Activated T-helper 1 cell treated with anti-CD3 and anti-CD28 coated beads, Interleukin-12 subunit alpha, Interleukin-12 subunit beta, Interleukin-2, Interleukin-4 antibody, amounts not matched to agents 30 ng/mL and 10 ng/mL and 1 ng/mL, durations not matched to agents 14 hours and 24 hours and 36 hours (primary cell): Measurements from ENCODE around the gene CRB1. TPM values are rescaled to one million over a fixed set of nuclear protein-coding genes. Genes with fewer than 3 reads are reported as not detected.

Experiments
- DNase-seq: peaks from one replicate; pipeline ENCODE4 v3.0.0; 2021; ENCODE audit warnings: low spot score
- H3K27ac Mint-ChIP-seq: one replicate; pipeline ENCODE4 v1.8.0; 2021; ENCODE audit warnings: mild to moderate bottlenecking, mixed read lengths
- H3K27me3 Mint-ChIP-seq: one replicate; pipeline ENCODE4 v1.8.0; 2022; ENCODE audit warnings: mild to moderate bottlenecking, moderate library complexity, mixed read lengths; ENCODE audit not compliant: insufficient read depth
- H3K36me3 Mint-ChIP-seq: one replicate; pipeline ENCODE4 v1.8.0; 2021; ENCODE audit warnings: low read depth, mixed read lengths
- H3K4me1 Mint-ChIP-seq: one replicate; pipeline ENCODE4 v1.8.0; 2021; ENCODE audit warnings: low read depth, mixed read lengths
- H3K4me3 Mint-ChIP-seq: one replicate; pipeline ENCODE4 v1.8.0; 2021; ENCODE audit warnings: mild to moderate bottlenecking, moderate library complexity, mixed read lengths
- H3K9me3 Mint-ChIP-seq: one replicate; pipeline ENCODE4 v1.8.0; 2021; ENCODE audit warnings: mixed read lengths
- intact Hi-C: fragments of 100-400 bp; cut with micrococcal nuclease; formaldehyde crosslinking; loops from one replicate; pipeline ENCODE4 v1.15.1; 2024
- total RNA-seq: library from RNA; stranded (reverse); gene quantifications from 2 replicates; pipeline ENCODE4 v1.2.3, GENCODE V29; 2022

CRB1 gene
- total RNA-seq, 1 donor from 2014 or later: not detected

DNA sequence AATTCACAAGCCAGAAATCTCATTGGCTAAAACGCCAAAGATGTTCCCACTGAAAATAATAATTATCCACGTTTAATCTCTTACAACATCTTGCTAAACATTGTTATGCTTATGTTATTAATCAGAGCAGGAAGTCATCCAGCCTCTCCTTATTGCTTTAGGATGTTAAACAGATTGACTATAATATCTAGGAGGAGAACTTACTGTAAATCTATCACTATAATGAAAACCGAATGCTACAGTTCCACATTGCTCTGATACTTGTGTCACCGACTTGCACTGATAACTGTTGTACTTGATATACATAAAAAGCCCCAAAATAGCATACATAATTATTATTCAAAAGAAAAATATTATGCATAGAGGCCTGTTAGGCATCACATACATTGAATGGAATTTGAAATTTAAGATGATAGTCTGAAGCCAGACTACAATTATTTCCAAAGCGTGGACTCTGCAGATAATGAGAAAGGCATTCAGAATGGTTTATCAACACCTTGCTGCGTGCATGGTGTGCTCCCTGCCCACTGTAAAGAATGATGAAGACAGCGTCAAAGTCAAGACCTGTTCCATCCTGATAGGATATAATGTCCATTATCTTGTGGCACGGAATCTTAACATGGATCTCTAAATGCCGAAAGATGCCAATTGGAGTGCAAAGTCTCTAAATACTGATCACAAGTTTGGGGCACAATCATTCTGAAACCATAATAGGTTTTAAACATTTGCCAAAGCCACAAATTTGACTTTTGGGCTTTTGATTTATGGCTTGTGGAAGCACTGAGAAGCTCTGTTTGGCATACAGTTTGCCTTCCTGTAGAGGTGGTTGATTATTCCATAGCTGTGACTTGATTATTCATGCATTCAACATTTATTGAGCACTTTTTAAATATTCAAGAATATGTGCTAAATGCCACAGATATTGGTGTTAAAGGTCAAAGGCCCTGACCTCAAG, 71.3 kb downstream of the CRB1 start:
- peaks cover 2% of the 10 kb centered on the region for H3K27me3 Mint-ChIP-seq
- intact Hi-C loops: no loop called here
- no peak overlapping the region for H3K4me3 Mint-ChIP-seq
- no peaks in the 10 kb centered on the region for H3K9me3 Mint-ChIP-seq
- no peak for DNase-seq
- H3K27ac Mint-ChIP-seq: no peak overlapping the region
- H3K4me1 Mint-ChIP-seq: peaks cover 16% of the 10 kb centered on the region
- H3K36me3 Mint-ChIP-seq: no peaks in the 10 kb centered on the region

DNA sequence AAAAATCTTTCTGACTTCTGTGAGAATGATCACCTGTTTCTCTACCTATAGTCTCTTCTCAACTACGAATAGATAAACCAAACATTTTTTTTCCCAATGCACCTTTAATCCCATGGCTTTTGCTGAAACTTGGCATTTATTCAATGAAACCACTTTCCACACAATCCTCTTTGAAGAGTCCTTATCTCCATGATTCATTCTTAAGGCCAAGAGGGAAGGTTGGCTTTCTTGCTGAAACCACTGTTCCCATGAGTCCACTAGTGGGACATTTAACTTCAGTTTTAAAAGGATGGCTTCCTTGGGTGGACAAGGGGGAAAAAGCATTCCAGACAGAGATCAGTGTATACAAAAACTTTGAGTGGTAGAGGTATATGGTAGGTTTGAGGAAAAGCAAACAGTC, 73.6 kb downstream of the CRB1 start:
- Mint-ChIP-seq H3K4me3 (no peak overlapping the region), H3K9me3 (no peaks in the 10 kb centered on the region), H3K4me1 (peaks cover 11% of the 10 kb centered on the region), H3K27me3 (peaks cover 2% of the 10 kb centered on the region), H3K27ac (no peak overlapping the region), H3K36me3 (no peaks in the 10 kb centered on the region)
- intact Hi-C loops: no loop called here
- DNase-seq: no peak

DNA sequence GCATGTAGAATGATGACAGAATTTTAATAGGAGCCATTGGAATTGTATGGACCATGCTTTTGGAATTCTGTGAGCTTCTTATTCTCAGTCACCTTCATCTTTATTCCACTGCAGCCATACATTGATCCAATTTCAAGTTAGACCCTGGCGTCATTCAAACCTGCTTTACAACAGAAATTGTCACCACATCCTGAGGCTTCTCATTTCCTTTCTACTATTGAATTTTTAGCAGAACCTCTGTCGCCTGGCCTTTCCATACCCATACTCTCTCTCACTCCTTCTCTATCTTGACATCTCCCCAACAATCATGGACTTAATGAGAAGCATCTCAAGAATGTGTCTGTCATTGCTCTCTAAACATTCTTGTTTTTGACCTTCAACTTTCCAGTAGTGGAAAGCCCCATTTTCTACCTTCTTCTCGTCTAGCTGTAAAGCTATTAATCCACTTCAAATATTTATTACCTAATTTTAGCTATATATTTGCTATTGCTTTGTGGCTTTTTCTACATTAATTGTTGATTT, 74.1 kb downstream of the CRB1 start:
- no peaks in the 10 kb centered on the region for H3K36me3 Mint-ChIP-seq
- H3K27ac Mint-ChIP-seq: no peak overlapping the region
- intact Hi-C loops: no loop called here

DNA sequence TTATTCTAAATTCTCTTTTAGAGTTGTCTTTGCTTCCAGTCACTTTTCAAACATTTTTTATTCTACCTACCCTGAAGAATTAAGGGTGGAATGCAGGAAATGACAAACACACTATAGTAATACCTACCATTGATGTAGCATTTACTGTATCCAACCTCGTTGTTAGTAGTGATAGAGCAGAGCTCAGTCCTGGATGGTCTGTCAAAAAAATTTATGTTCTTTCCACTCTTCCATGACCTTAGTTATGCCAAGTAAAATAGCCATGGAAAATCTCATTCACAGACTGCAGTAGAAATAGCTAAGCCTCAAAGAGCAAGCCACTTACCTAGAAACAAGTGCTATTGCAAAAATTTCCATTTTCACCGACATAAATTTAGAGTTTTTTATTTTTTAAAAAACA, 74.6 kb downstream of the CRB1 start:
- Mint-ChIP-seq H3K27ac (no peak overlapping the region), H3K4me3 (no peak overlapping the region), H3K36me3 (no peaks in the 10 kb centered on the region), H3K9me3 (no peaks in the 10 kb centered on the region), H3K4me1 (peaks cover 11% of the 10 kb centered on the region), H3K27me3 (peaks cover 2% of the 10 kb centered on the region)
- DNase-seq: no peak
- intact Hi-C loops: no loop called here

More for the DNA sequence above, 74.1 kb downstream of the CRB1 start:
- H3K4me3 Mint-ChIP-seq: no peak overlapping the region
- no peaks in the 10 kb centered on the region for H3K9me3 Mint-ChIP-seq
- DNase-seq: no peak
- H3K27me3 Mint-ChIP-seq: peaks cover 2% of the 10 kb centered on the region
- H3K4me1 Mint-ChIP-seq: peaks cover 11% of the 10 kb centered on the region

DNA sequence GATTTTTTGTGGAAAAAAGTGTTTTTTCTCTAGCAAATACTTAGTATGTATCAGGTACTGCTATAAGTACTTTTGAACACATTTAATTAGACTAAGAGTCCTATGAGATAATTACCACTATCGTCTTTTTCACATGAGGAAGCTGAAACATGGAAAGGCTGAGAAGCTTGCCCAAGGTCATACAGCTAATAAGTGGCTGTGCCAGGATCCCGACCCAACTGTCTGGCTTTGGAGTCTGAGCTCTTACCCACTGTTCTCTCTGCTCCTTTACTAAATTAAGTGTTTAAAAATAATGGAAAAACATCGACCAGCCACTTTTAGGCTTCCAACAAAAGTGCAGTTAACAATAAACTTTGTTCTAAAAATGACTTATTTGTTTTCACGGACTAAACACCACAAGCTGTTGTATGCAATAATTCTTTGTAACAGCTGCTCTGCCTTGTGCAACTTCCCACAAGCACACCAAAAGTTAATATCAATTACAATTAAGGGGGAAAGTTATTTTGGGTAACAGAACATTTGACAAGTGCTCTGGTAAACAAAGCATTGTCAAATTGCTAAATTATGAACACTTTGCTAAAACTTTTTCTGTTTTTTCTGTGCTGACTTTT, 75.7 kb downstream of the CRB1 start:
- no peak overlapping the region for H3K27ac Mint-ChIP-seq
- peaks cover 11% of the 10 kb centered on the region for H3K4me1 Mint-ChIP-seq
- DNase-seq: no peak
- no peaks in the 10 kb centered on the region for H3K36me3 Mint-ChIP-seq
- peaks cover 2% of the 10 kb centered on the region for H3K27me3 Mint-ChIP-seq
- intact Hi-C loops: no loop called here
- H3K9me3 Mint-ChIP-seq: no peaks in the 10 kb centered on the region
- H3K4me3 Mint-ChIP-seq: no peak overlapping the region

DNA sequence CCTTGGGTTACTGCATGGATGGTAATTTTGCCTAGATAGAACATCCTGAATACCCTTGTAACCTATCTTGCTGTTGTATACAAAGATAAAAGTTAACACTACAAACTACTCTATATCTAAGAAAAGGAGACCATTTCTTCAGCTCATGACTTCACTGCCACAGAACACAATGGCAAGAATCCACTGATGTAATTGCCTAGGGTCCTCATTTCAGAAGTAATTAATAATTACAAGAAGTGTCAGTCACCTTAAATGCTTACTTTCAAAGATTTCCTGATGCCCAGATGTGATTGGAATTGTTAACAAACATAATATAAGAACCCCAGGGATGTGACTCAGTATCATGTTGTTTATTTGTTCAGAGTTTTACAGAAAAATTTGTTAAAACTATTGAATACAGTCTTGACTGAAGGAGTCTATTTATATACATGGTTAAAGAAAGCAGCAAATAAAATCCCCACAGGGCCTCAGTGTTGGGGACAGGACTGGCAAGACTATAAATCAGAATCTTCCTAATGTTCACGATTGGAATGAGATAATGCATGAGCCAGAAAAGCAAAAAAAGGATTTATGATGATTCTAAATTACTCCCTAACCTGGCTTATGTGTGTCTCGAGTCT, 83.9 kb downstream of the CRB1 start:
- intact Hi-C loops: no loop called here

DNA sequence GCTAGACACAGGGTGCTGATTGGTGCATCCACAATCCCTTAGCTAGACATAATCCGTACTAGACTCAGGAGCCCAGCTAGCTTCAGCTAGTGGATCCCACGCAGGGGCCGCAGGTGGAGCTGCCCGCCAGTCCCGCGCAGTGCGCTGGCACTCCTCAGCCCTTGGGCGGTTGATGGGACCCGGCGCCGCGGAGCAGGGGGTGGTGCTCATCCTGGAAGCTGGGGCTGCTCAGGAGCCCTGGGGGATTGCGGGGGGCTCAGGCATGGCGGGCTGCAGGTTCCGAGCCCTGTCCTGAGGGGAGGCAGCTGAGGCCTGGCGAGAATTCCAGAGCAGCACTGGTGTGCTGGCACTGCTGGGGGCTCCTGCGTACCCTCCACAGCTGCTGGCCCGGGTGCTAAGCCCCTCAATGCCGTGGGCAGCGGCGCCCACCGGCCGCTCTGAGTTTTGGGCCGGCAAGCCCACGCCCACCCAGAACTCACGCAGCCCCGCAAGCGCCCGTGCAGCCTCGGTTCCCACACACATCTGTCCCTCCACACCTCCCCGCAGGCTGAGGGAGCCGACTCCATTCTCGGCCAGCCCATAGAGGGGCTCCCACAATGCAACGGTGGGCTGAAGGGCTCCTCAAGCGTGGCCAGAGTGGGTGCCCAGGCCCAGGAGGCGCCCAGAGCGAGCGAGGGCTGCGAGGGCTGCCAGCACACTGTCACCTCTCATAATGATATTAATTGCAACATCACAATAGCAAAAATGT, 87.4 kb downstream of the CRB1 start:
- intact Hi-C loops: no loop called here

More for the DNA sequence above, 83.9 kb downstream of the CRB1 start:
- Mint-ChIP-seq H3K36me3 (no peaks in the 10 kb centered on the region), H3K4me1 (no peaks in the 10 kb centered on the region), H3K27me3 (no peaks in the 10 kb centered on the region), H3K9me3 (no peaks in the 10 kb centered on the region), H3K27ac (no peak overlapping the region), H3K4me3 (no peak overlapping the region)
- DNase-seq: no peak

DNA sequence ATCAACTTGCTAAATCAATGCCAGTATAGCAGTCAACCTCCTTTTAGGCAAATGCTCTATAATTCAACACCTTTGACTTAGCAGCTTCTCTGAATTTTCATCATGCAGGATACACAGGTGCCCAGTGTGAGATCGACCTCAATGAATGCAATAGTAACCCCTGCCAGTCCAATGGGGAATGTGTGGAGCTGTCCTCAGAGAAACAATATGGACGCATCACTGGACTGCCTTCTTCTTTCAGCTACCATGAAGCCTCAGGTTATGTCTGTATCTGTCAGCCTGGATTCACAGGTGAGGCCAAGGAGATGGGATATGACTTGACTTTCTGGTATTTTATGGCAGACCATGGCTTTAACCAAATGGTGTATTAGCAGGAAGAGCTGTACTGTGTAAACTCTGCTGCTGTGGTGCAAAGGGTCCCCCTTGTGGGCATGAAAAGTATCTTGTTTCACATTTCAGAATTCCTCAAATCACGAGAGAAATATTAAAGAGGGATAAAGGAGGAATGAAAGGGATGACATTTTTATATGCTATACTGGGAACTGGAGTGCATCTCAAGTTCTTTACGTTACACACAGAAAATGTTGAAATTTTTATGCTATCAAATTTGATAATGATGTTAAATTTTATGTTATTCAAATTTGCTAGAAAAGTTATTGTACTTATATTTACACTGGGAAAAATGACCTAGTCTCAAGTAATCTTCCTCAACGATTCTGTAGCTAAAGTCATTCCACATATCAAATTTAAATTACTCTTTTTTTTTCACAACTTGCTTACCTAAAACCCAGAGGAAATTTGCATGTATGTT, 88.9 kb downstream of the CRB1 start:
- H3K36me3 Mint-ChIP-seq: no peaks in the 10 kb centered on the region
- intact Hi-C loops: loop anchor here (1.0 kb wide), 3 partner anchors 30 to 634 kb away; no protein-coding TSS in a partner anchor
- H3K27ac Mint-ChIP-seq: no peak overlapping the region
- H3K4me1 Mint-ChIP-seq: no peaks in the 10 kb centered on the region
- H3K9me3 Mint-ChIP-seq: no peaks in the 10 kb centered on the region
- H3K4me3 Mint-ChIP-seq: no peak overlapping the region
- DNase-seq: no peak
- no peaks in the 10 kb centered on the region for H3K27me3 Mint-ChIP-seq

More for the DNA sequence above, 87.4 kb downstream of the CRB1 start:
- no peak for DNase-seq
- H3K27ac Mint-ChIP-seq: no peak overlapping the region
- no peak overlapping the region for H3K4me3 Mint-ChIP-seq
- no peaks in the 10 kb centered on the region for H3K4me1 Mint-ChIP-seq
- H3K9me3 Mint-ChIP-seq: no peaks in the 10 kb centered on the region
- H3K27me3 Mint-ChIP-seq: no peaks in the 10 kb centered on the region
- H3K36me3 Mint-ChIP-seq: no peaks in the 10 kb centered on the region

DNA sequence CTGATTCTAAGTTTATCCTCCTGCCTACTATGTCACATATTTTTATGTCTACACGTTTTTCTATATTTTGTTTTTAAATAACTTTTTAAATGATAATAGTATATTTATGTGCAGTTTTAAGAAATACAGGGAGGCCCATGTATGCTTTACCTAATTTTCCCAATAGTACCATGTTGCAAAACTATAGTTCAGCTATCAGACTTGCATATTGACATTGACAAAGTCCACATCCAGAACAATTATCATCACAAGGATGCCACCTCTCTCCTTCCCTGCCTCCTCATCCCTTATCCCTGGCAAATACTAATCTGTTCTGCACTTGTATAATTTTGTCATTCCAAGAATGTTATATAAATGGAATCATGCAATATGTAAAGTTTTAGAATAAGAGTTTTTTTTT, 90.9 kb downstream of the CRB1 start:
- Mint-ChIP-seq H3K36me3 (no peaks in the 10 kb centered on the region), H3K4me1 (no peaks in the 10 kb centered on the region), H3K9me3 (no peaks in the 10 kb centered on the region), H3K4me3 (no peak overlapping the region), H3K27me3 (peaks cover 2% of the 10 kb centered on the region), H3K27ac (no peak overlapping the region)
- intact Hi-C loops: no loop called here
- no peak for DNase-seq

DNA sequence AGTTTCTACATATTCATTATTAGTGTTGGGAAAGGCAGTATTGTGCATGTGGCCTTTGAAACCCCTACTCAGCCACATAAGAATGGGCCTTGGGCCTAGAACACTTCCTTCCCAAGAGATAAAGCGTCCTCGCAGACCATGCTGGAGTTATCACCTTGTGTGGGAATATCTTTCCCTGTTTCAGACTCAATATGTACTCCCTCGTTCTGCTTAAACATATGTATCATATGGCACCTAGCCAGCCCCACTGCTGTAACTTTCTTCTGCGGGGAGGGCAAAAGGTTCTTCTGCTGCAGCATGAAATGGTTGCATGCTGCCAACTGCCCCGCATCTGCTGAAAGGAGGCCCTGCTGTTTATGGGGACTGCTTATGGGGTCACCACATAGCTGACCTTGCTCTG, 92.0 kb downstream of the CRB1 start:
- intact Hi-C loops: no loop called here
- H3K36me3 Mint-ChIP-seq: no peaks in the 10 kb centered on the region
- no peaks in the 10 kb centered on the region for H3K4me1 Mint-ChIP-seq
- H3K4me3 Mint-ChIP-seq: no peak overlapping the region
- H3K27me3 Mint-ChIP-seq: peaks cover 6% of the 10 kb centered on the region
- no peak overlapping the region for H3K27ac Mint-ChIP-seq
- H3K9me3 Mint-ChIP-seq: no peaks in the 10 kb centered on the region
- no peak for DNase-seq

DNA sequence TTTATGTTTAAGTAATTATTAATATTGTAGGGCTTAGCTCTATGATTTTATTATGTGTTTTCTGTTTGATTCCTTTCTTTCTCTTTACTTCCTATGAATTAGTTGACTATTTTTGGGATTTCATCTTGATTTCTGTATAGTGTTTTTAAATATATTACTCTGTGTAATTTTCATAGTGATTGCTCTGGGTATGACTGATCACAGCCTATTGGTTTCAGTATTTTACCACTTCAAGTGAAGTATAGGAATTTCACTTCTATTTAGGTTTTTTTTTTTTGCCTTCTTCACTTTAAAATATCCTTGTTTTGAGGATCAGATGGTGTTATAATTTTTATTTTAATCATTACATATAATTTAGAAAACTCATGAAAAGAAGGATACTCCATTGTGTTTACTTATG, 94.8 kb downstream of the CRB1 start:
- Mint-ChIP-seq H3K9me3 (no peaks in the 10 kb centered on the region), H3K4me1 (no peaks in the 10 kb centered on the region), H3K4me3 (no peak overlapping the region), H3K36me3 (no peaks in the 10 kb centered on the region), H3K27me3 (peaks cover 15% of the 10 kb centered on the region), H3K27ac (no peak overlapping the region)
- intact Hi-C loops: no loop called here
- no peak for DNase-seq

DNA sequence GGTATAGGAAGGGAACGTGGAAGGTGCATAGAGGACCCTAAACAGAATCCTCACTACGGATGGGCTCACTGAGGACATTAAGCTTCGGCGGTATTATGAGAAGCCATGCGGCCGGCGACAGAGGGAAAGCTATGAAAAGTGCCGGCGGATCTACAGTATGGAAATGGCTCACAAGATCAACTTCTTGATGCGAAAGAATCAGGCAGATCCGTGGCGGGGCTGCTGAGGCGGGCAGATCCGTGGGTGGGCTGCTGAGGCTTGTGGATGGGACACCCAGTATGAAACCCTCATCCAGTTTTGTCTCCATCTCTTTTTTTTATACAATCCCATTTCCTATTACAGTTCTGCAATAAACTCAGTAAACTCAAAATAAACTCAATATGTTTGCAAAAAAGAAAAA, 95.8 kb downstream of the CRB1 start:
- H3K27me3 Mint-ChIP-seq: peaks cover 15% of the 10 kb centered on the region
- no peaks in the 10 kb centered on the region for H3K4me1 Mint-ChIP-seq
- intact Hi-C loops: no loop called here
- no peak overlapping the region for H3K27ac Mint-ChIP-seq
- H3K9me3 Mint-ChIP-seq: no peaks in the 10 kb centered on the region
- no peak for DNase-seq
- H3K36me3 Mint-ChIP-seq: no peaks in the 10 kb centered on the region
- no peak overlapping the region for H3K4me3 Mint-ChIP-seq
